HG03521 (cell line): Measurements from ENCODE around the gene PARP1.
"Not testable (repeated sequence)": the region's sequence is repeated elsewhere in the genome, so short reads cannot be mapped to it uniquely, and the experiment has no call there.

ENCODE experiments used
- ATAC-seq: cut with Tn5 transposase; IDR thresholded peaks from one replicate; pipeline ENCODE4 v1.9.1; 2021; ENCODE audit warnings: mild to moderate bottlenecking, moderate library complexity; ENCODE audit not compliant: unreplicated experiment

The PARP1 gene

DNA sequence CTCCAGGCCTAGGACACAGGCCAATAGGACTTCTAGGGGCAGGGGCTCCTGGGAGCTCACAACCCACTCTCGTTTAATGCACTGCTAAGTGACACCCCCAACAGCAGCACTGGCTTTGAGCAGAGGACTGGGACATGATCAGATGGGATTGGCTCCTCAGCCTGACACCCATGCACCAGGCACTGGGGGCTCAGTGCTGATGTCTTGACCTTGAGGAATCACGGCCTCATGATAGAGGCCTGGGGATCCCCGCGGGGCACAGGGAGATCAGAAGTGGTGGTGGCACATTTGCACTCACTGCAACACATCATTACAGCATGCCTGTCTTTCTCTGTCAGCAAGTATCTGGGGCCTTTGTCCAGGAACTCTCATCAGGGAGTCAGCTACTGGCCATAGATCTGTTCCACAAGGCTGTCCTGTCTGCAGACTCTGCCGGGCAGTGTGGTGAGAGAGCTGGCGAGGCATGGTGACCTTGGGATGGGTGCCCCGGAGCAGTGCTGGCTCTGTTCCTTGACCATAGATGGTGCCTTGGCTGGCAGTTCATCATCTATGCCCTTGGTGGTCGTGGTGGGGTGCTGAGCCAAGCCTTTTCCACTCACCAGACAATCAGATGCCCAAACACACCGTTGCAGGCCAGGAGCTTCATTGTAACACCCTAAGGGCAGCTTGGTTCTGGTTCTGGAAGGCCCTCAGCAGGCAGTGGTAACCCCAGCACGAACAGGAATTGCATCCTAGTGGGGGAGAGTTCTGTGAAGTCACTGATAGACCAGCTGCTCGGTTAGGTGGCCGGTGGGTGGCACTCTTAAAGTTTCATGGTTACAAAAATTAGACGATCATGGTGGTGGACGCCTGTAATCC lies 22.2 kb upstream of the PARP1 start:
- ATAC-seq: no peak

DNA sequence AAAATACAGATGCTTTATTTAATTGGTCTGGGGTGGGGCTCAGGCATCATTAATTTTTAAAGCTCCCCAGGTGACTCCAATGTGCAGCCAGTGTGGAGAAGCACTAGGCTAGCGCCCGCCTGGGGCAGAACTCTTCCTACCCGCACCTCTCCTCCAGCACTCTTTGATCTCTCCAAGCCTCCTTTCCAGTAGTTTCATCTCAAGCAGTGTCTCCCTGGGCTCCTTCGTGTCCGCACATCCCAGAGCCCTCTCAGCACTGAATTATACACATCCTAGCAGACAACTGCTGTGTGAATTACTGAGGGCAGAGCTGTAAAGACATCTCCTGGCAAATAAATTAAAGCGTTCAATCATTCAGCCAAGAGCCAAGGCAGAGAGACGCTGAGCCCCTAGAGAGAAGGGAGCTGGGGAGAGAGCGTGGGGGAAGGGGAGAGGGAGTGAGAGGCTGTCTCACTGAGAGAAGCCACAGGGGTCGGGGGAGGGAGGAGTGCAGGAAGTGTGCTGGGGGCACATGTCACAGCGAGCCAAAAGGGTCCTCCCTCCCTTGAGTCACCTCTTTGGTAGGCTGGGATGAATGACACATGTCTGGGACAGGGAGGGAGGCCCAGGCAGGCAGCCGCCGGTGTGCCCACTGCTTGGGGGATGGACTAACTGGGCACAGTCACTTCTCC lies 21.0 kb upstream of the PARP1 start:
- ATAC-seq: no peak

DNA sequence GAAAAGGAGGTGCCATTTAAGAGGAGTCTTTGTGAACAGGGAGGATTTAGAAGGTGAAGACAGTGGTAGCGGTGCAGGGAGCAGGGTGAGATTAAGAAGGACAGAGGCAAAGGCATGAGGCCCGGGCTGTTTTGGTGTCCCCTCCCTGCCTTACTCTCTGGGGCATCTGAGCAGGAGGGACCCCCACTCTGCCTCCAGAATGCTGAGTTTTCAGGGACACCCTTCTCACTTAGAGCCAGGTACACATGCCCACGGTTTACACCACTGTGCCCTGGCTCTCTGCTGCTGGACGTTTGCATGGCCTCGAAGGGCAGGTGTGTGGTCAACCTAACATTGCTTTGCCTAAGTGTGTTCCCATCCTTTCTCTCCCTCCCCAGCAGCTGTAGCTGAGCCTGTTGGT lies 20.5 kb upstream of the PARP1 start:
- no peak for ATAC-seq

DNA sequence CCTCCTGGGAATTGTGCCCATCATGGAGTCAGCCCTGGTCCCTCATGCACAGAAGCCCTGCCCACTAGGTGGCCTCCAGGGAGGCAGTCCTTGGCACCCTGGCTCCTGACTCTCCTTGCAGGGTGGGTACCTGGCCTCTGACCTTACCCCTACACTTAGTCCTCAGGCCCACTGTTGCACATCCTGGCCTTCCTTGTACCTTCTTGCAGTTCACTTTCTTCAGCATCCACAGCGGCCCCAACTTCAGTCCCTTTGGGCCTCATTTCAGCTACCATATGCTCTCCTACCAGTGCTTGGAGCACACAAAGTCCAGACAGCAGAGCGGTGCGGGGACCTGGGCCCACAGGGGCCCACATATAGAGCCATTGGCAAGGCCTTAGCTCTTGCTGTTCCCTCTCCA lies 19.2 kb upstream of the PARP1 start:
- no peak for ATAC-seq

DNA sequence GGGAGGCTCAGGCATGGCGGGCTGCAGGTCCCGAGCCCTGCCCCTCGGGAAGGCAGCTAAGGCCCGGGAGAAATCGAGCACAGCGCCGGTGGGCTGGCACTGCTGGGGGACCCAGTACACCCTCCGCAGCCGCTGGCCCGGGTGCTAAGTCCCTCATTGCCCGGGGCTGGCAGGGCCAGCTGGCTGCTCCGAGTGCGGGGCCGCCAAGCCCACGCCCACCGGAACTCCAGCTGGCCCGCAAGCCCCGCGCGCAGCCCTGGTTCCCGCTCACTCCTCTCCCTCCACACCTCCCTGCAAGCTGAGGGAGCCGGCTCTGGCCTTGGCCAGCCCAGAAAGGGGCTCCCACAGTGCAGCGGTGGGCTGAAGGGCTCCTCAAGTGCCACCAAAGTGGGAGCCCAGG lies 18.5 kb upstream of the PARP1 start:
- not testable (repeated sequence) for ATAC-seq

DNA sequence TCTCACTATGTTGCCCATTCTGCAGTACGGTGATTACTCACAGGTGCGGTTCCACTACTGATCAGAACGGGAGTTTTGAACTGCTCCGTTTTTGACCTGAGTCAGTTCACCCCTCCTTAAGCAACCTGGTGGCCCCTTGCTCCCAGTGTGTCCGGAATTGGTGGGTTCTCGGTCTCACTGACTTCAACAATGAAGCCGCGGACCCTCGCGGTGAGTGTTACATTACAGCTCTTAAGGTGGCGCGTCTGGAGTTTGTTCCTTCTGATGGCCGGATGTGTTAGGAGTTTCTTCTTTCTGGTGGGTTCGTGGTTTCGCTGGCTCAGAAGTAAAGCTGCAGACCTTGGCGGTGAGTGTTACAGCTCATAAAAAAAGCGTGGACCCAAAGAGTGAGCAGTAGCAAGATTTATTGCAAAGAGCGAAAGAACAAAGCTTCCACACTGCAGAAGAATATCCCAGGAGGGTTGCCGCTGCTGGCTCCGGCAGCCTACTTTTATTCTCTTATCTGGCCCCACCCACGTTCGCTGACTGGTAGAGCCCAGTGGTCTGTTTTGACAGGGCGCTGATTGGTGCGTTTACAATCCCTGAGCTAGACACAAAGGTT lies 17.6 kb upstream of the PARP1 start:
- no peak for ATAC-seq

DNA sequence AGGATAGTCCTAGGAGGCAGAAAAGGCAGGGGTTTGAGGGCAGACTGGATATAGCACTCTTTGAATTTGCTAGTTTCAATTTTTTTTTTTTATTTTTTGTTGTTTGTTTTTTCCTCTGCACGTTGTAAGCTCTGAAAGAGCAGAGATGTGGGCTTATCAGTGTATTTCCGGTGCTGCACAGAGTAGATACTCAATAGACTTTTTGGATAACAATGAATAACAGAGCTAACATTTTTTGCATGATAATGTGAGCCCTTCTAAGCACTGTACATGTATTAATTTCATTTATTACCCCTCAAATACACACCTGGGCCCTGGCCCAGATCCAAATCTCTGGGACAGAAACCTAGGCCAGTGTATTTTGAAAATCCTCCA lies 17.1 kb upstream of the PARP1 start:
- ATAC-seq: no peak

DNA sequence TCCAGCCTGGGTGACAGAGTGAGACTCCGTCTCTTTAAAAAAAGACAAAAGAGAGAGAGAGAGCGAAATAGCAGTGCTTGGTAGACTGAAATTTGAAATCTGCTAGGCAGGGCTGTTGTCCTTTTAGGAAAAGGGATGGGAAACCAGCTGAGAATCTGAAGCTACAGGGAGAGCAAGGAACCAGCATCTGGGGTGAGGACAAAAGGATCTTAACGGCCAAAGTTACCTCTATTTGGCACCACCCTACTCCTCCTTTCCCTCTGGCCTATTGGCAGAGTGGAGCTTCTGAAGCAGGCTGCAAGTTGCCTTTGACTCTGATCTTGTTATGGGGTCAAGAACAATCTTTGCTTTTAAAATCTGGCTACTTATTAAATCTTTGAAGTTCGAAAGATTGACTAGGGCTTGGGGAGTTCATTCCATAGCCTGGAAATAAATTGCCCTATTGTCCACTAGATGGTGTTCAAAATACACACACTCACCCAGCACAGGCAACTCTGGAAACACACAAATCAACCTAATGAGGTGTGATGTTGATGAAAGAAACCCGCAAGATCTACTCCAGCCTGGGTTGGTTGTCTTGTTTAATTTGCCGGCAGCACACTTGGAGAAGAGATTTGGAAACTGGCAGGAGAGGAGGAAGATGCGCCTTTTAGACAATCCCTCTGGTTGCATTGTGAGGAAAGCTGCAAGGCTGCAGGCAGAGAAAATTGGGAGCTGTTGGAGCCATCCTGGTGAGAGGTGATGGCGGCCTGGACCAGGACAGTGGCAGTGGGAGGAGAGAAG lies 16.5 kb upstream of the PARP1 start:
- no peak for ATAC-seq

DNA sequence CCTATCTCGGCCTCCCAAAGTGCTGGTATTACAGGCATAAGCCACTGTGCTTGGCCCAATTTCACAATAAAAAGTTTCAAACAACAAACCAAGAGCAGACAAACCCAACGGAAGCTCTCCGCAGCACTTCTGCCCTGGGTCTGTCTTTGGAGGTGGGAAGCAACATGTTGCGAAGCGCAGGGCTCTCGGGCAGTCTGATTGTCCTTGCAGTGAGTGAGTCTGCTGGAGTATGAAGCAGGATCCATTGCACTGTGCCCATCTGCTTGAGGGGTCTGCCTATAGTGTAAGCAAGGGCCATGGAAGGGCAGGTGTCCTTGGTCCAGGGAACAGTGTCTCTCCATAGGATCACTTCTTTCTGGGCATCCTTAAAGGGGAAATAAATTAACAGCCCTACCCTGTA lies 14.6 kb upstream of the PARP1 start:
- ATAC-seq: no peak

DNA sequence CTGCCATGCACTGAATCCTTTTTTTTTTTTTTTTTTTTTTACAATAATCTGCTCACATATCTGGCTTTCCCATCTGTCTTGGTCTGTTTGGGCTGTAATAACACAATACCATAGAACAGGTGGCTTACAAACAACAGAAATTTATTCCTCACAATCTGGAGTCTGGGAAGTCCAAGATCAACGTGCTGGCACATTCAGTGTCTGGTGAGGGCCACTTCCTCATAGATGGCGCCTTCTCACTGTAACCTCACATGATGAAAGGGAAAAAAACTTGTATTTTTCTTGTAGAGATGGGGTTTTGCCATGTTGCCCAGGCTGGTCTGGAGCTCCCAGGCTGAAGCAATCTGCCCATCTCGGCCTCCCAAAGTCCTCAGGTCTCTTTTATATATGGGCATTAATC lies 13.0 kb upstream of the PARP1 start:
- no peak for ATAC-seq

DNA sequence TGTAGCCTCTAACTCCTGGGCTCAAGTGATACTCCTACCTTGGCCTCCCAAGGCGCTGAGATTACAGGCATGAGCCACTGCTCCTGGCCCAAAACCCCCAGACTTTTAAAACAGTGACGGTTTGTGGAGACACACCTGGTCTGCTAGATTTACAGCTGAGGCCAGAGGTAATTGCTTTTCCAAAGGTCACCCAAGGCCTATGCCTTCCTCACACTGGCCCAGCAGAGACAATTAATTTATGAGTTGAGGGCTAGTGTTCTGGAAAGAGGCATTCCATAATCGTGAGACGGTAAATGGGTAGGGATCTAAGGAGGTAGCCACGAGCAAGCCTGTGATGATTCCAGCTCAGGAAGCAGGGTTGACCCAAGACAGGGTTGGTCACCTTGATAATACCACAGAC lies 12.4 kb upstream of the PARP1 start:
- ATAC-seq: no peak

DNA sequence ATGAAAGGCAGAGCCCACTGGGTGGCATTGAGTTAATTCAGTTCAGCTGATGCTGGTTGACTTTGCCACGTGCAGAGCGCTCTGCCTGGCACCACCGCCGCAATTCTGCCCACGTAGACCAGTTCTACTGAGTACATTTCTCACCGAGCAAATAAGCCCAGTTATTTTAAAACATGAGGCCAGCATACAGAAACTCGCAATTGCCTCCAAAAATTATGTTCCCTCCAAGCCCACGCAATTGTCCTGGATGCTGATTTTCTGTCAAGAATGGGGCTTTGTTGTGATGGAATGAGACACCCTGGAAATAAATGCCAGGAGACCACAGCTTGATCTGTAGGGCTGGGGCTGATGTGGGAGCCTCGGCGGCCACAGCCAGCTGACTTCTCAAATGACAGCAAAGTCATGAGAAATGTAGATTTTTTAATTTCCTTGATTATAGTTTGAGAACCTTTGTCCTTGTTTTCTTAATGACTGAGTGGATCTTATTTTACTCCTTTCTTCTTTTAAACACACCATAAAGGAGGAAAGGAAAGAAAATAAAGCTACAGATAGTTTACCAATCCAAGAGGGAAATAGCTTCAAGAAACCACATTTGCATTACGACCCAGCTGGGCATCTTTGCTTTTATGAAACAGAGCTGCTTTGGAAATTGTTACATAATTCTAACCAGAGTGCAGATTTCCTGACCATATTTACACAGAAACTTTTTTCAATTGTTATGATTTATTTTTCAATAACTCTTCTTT lies 11.6 kb upstream of the PARP1 start:
- ATAC-seq: no peak

DNA sequence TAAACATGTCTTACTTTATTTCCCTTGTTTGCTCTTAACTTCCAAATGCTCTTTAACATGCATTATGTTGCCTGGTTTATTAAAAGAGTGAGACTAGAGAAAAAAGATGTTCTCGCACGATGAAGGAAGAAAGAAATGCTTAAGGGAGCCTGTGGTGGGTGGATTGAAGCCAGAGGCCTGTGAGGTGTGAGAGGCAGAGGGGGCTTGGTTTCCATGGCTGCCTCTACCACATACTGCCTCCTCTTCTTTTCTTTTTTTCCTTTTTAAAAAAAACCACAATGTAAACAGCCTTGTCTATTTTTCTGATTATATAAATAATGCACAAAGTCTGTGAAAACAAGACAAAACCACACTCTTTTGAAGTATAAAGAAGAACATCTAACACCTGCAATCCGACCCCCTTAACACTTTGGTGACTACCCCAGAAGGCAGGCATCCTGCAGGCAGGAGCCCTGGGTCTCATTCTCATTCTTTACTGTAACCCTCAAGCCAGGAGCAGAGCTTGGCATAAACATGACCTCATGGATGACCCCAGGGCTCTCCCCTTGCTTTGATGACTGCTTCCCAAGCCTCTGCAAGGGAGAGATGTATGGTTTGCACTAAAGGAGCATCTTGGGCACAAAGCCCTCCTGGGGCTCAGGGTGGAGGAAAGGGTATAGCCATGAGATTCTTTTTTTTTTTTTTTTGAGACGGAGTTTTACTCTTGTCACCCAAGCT lies 10.1 kb upstream of the PARP1 start:
- ATAC-seq: no peak

DNA sequence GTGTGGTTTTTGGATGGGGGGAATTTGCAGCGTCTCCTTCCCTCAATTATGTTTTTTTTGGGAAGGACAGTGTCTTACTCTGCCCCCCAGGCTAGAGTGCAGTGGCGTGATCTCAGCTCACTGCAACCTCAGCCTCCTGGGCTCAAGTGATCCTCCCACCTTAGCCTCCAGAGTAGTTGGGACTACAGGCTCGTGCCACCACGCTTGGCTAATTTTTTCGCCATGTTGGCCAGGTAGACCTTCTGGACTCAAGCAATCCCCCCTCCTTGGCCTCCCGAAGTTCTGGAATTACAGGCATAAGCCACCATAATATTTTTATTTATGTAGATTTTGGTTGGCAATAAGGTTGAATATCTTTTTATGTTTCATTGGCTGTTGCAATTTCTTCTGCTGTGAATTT lies 9.5 kb upstream of the PARP1 start:
- no peak for ATAC-seq

DNA sequence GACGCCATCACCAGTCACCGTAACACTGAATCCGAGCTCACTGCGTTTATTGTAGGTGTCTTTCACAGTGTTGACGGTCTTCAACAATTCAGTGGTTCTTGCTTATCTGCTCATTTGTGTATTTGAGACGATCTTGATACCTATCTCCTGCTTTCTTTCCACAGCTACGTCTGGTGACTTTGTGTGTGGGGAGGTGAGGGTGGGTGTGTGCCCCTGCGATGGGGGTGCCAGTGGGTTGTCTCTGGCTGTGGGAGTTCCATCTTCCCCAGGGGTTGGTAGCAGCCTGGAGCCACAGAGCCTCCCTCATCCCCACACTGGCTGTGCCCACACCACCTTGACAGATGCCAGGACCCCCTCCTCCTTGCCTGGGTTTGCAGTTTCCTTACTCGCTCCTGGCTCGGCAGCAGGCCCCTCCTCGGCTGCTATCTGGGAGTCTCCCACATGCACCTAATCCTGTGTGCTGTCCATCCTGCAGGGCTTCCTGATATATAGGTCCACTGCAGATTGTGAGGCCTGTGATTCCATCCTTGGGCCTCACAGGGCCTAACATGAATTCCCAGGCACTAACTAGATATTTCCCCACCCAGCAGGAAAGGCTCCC lies 6.3 kb upstream of the PARP1 start:
- no peak for ATAC-seq

DNA sequence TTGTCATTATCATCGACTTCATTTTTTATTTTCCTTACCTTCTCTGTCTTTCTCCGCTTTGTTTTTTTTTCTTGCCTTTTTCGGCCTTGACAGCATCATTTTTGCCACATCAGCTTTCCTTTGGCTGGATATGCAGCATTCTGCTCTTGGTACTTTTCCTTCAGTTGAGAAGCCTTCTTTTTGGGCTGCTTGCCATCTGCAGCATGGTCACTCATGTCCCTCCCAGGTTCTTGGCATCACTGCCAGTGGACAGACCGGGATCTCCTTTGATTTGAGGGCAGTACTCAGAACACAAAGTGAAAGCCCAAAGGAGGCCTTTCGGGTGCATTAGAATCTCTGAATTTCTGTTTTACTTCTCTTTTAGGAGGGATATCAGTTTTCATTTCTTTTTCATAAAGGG lies 3.7 kb upstream of the PARP1 start:
- ATAC-seq: no peak

DNA sequence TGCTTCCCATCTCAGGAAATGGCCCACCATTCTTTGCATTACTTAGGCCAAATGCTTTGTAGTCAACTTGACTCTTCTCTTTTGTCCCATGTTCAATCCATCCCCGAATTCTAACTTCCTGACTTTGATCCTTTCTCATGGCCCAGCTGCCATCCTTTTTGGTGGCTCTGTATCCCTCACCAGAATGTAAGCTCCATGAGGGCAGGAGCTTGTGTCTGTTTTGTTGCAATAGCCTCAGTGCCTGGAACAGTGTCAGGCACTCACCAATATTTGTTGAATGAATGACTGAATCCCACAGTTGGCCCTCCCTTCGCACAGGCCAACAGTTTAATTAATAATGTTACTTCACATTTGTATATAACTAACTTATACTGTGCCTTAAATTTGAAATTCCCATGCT lies 3.1 kb upstream of the PARP1 start:
- no peak for ATAC-seq

DNA sequence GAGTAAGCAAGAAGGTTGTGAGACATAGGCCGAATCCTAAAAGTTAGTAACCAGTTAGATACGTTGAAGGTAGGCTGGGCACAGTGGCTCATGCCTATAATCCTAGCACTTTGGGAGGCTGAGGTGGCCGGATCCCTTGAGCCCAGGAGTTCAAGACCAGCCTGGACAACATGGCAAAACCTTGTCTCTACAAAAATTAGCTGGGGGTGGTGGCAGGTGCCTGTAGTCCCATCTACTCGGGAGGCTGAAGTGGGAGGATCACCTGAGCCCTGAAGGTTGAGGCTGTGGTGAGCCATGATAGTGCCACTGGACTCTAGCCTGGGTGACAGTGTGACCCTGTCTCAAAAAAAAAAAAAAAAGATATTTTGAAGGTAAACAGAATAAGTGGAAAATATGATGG lies 1.5 kb upstream of the PARP1 start:
- no peak for ATAC-seq

DNA sequence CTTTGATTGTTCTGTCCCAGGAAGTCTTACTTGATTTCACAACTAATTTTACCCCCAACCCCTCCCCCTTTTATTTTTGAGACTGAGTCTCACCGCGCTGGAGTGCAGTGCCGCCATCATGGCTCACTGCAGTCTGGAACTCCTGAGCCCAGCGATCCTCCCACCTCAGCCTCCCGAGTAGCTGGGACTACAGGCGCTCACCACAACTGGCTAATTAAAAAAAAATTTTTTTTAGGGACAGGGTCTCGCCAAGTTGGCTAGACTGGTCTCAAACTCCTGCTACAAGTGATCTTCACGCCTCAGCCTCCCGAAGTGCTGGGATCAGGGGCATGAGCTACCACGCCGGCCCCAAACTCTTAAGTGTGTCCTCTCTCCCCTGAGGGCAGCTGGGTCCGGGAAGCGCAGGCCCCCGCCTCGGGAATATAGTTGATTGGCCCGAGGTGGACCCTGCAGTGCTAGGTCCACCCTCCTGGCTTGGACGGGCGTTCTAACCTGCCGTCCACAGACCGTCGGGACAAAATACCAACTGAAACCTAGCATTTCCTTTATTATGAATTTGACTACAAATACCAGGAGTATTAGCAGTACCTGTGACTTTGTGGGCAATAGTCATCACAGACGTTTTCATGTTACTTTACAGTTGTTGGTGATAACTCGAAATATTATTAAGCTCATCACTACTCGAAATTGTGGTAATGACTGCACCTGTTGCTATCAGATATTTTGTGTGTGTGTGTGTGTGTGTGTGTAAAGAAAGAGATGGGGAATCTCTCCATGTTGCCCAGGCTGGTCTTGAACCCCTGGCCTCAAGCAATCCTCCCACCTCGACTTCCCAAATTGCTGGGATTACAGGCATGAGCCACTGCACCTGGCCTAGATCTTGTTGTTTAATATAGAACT lies 642 bp upstream of the PARP1 start:
- ATAC-seq: no peak
